NCI-H146 (cell line): ENCODE results near the gene LRRC51.
"Not testable (repeated sequence)": the region's sequence is repeated elsewhere in the genome, so short reads cannot be mapped to it uniquely, and the experiment has no call there.

Source experiments
- DNase-seq: peaks from one replicate; lab custom pipeline; 2025; lab: John Stamatoyannopoulos, UW

LRRC51 gene

DNA sequence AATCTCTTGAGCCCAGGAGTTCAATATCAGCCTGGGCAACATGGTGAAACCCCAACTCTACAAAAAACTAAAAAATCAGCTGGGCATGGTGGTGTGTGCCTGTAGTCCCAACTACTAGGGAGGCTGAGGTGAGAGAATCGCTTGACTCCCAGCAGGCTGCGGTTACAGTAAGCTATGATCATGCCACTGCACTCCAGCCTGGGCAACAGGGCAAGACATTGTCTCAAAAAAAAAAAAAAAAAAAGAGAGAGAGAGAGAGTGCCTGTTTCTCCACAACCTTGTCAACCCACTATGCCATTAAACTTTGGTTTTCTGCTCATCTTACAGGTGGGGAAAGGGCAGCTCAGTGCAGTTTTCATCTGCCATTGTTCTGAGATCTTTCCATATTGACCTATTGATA lies 60.0 kb downstream of the LRRC51 start:
- no peak for DNase-seq

DNA sequence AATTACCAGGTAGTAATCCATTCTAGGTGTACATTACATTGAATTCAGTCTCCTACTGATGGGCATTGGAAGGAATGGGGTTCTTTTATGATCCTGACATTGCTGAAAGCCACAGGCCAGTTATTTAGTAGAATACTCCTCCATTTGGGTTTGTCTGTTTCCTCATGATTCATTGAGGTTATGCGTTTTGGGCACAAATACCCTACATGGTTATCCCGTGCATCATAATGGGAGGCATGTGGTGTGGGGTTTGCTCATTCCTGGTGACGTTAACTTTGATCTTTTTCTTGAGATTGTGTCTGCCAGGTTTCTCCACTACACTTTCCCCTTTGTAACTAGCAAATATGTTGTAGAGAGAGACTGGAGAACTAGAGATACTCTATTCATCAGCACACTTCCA lies 60.4 kb downstream of the LRRC51 start:
- DNase-seq, result no peak

DNA sequence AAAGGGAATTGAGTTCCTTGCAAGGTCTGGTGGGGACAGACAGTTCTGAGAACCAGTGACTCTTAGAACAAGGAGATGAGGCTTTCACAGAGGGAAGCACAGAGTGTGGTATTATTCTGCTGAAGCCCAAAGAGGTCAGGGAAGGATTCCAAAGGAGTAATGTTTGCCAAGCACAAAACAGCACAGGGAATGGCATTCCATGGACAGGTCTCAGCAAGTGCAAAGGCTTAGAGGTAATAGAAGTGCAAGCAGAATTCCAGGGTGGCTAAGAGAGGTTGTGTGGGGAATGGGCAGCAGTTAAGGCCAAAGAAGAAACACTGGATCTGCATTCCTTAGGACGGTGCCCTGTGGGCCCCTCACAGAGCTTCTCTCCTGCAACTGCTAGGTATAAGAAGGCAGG lies 61.4 kb downstream of the LRRC51 start:
- not testable (repeated sequence) for DNase-seq

DNA sequence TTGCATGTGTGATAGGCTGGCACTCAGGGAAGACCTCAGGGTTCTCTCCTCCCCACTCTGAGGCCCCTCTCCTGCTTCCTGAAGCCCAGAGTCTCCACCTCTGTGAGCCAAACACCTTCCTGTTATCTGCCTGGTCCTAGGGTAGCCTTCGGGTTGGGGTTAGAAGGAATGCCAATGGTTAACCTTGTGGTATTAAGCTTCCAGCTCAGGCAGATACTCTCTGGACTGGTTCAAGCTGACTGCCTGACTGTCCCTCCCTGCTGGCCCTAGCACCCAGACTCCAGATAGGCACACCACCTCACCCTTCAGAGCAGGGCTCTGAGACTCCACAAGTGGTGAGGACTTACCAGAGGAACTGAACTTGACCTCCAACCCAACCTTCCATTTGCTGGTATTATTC lies 61.9 kb downstream of the LRRC51 start:
- not testable (repeated sequence) for DNase-seq

DNA sequence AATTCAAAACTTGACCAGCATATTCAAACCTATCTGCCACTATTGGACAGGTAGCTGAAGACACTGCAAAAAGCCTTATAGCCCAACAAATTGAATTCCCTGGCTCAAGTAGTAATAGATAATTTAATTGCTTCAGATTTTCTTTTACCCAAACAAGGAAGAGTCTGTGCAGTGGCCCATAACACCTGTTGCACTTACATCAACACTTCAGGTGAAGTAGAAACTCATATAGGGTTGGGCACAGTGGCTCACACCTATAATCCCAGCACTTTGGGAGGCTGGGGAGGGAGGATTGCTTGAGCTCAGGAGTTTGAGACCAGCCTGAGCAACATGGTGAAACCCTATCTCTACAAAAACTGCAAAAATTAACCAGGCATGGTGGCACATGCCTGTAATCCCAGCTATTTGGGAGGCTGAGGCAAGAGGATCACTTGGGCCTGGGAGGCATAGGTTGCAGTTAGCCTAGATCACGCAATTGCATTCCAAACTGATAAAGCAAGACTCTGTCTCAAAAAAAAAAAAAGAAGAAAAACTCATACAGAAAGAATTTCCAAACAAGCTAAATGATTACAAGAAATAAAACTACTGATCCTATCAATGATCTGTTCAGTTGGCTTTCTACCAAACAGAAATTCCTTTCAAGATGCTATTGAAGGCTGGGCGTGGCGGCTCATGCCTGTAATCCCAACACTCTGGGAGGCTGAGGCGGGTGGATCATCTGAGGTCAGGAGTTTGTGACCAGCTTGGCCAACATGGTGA lies 64.3 kb downstream of the LRRC51 start:
- no peak for DNase-seq
